Activated CD4-positive, alpha-beta T cell treated with anti-CD3 and anti-CD28 coated beads, Interleukin-10, Interleukin-2, amounts not matched to agents 100 ng/mL and 50 ng/mL, durations not matched to agents 16 hours and 8 hours (primary cell): ENCODE measurements around the gene LUC7L.
"Not testable (repeated sequence)": the region's sequence is repeated elsewhere in the genome, so short reads cannot be mapped to it uniquely, and the experiment has no call there.

ENCODE experiments used
- DNase-seq: peaks from one replicate; pipeline ENCODE4 v3.0.0-alpha.2; 2020

Gene LUC7L

DNA sequence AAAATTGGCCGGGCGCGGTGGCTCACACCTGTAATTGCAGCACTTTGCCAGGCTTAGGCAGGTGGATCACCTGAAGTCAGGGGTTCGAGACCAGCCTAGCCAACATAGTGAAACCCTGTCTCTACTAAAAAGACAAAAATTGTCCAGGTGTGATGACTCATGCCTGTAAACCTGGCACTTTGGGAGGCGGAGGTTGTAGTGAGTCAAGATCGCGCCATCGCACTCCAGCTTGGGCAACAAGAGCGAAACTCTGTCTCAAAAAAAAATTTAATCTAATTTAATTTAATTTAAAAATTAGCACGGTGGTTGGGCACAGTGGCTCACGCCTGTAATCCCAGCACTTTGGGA, 50.6 kb downstream of the LUC7L start:
- no peak for DNase-seq

GRCh38 chr16:177981-178667, 51.1 kb downstream of the LUC7L start:
- DNase-seq = no peak

- DNase-seq = no peak
Observed at GRCh38 chr16:177394-177822, 51.8 kb downstream of the LUC7L start.

- not testable (repeated sequence) for DNase-seq
Observed at GRCh38 chr16:176477-177382, 52.5 kb downstream of the LUC7L start, which contains the start of gene HBA1. TSS of gene HBA1 (plus strand) at chr16:176680. CDS start at chr16:176717, 37 bp downstream.

- not testable (repeated sequence) for DNase-seq
Observed at GRCh38 chr16:176006-176405, 53.2 kb downstream of the LUC7L start.

DNA sequence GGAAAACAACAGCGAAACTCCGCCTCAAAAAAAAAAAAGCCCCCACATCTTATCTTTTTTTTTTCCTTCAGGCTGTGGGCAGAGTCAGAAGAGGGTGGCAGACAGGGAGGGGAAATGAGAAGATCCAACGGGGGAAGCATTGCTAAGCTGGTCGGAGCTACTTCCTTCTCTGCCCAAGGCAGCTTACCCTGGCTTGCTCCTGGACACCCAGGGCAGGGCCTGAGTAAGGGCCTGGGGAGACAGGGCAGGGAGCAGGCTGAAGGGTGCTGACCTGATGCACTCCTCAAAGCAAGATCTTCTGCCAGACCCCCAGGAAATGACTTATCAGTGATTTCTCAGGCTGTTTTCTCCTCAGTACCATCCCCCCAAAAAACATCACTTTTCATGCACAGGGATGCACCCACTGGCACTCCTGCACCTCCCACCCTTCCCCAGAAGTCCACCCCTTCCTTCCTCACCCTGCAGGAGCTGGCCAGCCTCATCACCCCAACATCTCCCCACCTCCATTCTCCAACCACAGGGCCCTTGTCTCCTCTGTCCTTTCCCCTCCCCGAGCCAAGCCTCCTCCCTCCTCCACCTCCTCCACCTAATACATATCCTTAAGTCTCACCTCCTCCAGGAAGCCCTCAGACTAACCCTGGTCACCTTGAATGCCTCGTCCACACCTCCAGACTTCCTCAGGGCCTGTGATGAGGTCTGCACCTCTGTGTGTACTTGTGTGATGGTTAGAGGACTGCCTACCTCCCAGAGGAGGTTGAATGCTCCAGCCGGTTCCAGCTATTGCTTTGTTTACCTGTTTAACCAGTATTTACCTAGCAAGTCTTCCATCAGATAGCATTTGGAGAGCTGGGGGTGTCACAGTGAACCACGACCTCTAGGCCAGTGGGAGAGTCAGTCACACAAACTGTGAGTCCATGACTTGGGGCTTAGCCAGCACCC, 54.0 kb downstream of the LUC7L start:
- no peak for DNase-seq

DNA sequence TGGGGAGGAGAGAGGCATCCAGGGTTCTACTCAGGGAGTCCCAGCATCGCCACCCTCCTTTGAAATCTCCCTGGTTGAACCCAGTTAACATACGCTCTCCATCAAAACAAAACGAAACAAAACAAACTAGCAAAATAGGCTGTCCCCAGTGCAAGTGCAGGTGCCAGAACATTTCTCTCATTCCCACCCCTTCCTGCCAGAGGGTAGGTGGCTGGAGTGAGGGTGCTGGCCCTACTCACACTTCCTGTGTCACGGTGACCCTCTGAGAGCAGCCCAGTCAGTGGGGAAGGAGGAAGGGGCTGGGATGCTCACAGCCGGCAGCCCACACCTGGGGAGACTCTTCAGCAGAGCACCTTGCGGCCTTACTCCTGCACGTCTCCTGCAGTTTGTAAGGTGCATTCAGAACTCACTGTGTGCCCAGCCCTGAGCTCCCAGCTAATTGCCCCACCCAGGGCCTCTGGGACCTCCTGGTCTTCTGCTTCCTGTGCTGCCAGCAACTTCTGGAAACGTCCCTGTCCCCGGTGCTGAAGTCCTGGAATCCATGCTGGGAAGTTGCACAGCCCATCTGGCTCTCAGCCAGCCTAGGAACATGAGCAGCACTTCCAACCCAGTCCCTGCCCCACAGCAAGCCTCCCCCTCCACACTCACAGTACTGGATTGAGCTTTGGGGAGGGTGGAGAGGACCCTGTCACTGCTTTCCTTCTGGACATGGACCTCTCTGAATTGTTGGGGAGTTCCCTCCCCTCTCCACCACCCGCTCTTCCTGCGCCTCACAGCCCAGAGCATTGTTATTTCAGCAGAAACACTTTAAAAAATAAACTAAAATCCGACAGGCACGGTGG, 55.1 kb downstream of the LUC7L start:
- not testable (repeated sequence) for DNase-seq

GRCh38 chr16:173211-173854, 55.9 kb downstream of the LUC7L start:
- DNase-seq = not testable (repeated sequence)

GRCh38 chr16:172374-172941, 56.8 kb downstream of the LUC7L start, which contains the start of gene HBA2:
TSS of gene HBA2 (plus strand) at chr16:172876. CDS start at chr16:172913, 37 bp downstream.
- not testable (repeated sequence) for DNase-seq

- no peak for DNase-seq
Observed at GRCh38 chr16:170788-171187, 58.5 kb downstream of the LUC7L start.

- not testable (repeated sequence) for DNase-seq
Observed at GRCh38 chr16:170088-170507, 59.2 kb downstream of the LUC7L start.

- DNase-seq = no peak
Observed at GRCh38 chr16:169014-169413, 60.2 kb downstream of the LUC7L start.

GRCh38 chr16:168424-168823, 60.8 kb downstream of the LUC7L start:
- no peak for DNase-seq

- no peak for DNase-seq
Observed at GRCh38 chr16:167122-167690, 62.0 kb downstream of the LUC7L start.

GRCh38 chr16:166375-167121, 62.7 kb downstream of the LUC7L start:
- no peak for DNase-seq

- no peak for DNase-seq
Observed at GRCh38 chr16:165539-166374, 63.5 kb downstream of the LUC7L start, which contains the start of gene HBM. TSS of gene HBM (plus strand) at chr16:165978. CDS start at chr16:165998, 20 bp downstream.

DNA sequence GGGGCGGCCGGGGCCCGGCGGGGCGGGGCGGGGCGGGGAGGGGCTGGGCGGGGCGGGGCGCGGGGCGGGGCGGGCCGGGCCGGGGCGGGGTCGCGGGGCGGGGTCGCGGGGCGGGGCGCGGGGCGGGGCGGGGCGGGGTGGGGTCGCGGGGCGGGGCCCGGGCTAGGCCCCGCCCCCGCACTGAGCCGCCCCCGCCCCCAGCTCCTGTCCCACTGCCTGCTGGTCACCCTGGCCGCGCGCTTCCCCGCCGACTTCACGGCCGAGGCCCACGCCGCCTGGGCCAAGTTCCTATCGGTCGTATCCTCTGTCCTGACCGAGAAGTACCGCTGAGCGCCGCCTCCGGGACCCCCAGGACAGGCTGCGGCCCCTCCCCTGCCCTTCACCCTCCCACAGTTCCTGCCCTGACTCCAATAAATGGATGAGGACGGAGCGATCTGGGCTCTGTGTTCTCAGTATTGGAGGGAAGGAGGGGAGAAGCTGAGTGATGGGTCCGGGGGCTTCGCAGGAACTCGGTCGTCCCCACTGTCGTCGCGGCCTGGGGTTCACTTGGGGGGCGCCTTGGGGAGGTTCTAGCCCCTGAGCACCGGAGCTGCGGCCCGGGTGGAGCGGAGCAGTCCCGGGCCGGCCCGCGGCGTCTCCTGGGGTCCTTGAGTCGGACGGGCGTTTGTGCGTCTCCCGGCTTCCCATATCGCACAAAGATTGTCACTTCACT, 64.3 kb downstream of the LUC7L start:
- no peak for DNase-seq
